SH-SY5Y (cell line): ENCODE measurements around the gene ETS1.

Source experiments
- GATA2 ChIP-seq: IDR thresholded peaks from 2 replicates; pipeline ENCODE4 v1.6.1; 2011; ENCODE audit warnings: mild to moderate bottlenecking, low read depth, low read length
- GATA3 ChIP-seq: IDR thresholded peaks from 2 replicates; pipeline ENCODE4 v1.6.1; 2011; ENCODE audit warnings: low read depth, mild to moderate bottlenecking, low read length, moderate library complexity

ETS1 gene

DNA sequence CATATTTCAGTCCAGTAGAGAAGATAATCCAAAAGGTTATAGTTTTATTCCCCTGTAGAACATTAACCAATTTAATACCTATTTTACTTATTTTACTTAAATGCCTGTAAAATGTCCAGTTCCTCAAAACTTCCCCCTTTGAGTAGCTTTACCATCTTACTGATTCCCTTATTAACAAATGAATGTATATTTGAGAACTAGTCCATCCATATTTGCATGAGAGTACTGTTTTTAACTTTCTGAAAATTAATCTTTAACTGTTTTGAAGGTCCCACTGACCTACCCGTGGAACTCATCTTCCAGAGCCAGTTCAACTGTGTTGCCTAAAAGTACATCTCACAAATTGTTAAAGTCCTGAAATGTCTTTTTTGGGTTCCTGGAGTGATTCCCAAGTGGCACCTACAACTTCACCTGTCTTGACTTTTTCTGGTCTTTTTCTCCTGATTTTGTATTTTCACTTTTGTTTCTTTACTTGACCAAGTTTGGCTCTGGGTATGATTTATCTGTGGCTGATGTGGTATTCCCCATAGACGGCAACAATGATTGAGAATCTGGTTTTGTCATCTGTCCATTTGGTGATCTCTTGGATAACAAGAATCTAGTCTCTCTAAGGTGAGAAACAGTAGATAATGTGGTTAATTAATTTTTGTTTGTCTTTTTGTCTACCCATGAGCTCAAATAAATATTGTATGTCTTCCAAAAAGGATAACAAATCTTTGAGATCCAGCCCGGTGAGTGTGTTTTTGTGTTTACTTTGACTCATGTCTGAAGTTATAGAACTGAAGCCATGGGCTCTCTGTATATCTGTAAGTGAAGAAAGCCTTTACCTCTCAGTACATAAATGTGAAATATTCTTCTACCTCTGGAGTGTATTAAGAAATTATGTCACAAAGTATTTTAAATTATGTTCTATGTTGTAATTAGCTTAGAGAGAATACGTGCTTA lies 174.2 kb downstream of the ETS1 start:
- TF ChIP-seq GATA3 = no peak
- no peak for TF ChIP-seq GATA2

DNA sequence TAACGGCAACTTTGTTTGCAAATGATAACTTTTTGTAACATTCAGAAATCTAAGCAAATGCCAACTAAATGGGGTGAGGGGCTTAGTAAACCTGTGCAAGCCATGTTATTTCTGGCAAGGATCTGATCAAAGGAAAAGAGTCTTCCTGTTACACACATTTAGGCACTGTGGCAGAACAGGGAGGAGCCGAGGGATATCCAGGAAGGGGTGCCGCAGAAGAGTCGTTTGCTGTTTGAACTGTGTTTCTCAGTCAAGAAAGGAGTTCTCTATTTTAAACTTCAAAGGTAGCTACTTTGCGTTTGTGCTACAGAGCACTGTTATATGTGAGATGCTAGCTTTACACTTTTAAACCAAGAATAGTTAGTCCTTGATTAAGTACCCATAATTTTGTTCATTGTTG lies 175.5 kb downstream of the ETS1 start:
- no peak for TF ChIP-seq GATA2
- TF ChIP-seq GATA3 = no peak

GRCh38 chr11:128411150-128411549 lies 176.2 kb downstream of the ETS1 start:
- no peak for TF ChIP-seq GATA3
- no peak for TF ChIP-seq GATA2

DNA sequence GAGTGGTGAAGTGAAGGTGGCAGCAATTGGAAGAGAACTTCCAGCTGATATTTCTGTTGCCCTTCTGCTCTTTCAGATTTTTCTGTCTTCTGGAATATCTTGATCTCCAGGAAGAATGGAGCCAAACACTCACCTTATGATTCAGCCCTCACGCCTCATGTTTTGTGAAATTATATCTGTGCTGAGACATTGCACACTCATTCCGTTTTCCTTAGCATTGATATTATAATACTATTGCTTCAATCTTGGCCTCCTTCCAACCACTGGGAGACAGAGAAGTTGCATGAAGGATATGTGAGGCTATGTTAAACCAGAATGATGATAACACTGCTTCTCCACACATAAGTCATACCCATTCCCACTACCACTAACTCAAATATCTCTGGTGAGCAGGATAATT lies 177.9 kb downstream of the ETS1 start:
- TF ChIP-seq GATA2 (no peak), GATA3 (no peak)
